ENCODE measurements around the gene MCOLN1. TPM values are rescaled to one million over a fixed set of nuclear protein-coding genes. Genes with fewer than 3 reads are reported as not detected.

MCOLN1 gene
- 9.4 and 17.1 TPM in 2 replicates for total RNA-seq

DNA sequence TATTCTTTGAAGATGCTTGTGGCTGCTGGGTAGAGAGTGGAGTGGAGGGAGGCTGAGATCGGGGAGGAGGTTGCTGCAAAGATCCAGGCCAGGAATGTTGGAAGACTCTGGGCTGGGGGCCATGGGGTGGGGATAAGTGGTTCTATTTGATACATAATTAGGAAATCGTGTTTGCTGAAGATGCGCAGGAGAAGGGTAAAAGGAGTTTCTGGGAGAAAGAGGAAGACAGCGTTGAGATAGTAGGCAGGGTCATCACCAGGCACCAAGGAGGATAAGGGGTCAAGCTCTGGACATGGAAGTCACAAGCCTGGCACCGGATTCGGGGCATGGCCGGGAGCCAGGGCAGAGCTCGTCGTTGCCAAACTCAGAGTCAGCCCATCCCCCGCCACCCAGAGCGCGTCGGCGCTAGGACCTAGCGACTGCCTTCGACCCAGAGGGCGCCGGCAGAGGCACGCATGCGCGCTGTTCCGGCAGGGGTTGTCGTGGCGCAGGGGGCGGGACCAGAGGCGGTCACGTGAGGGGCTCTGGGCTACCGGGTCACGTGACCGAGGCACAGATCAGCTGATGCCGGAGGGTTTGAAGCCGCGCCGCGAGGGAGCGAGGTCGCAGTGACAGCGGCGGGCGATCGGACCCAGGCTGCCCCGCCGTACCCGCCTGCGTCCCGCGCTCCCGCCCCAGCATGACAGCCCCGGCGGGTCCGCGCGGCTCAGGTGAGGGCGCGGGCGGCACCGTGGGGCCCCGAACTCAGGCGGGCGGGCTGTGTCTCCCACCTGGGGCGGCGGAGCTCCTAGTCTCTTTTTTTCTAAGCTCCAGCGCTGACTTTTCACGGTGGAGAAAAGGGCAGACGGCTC, at the start of gene MCOLN1:
Gene MCOLN1 (plus strand): TSS at position 553 of the 851 bp plus-strand sequence. CDS start 127 bp downstream, at position 680.

DNA sequence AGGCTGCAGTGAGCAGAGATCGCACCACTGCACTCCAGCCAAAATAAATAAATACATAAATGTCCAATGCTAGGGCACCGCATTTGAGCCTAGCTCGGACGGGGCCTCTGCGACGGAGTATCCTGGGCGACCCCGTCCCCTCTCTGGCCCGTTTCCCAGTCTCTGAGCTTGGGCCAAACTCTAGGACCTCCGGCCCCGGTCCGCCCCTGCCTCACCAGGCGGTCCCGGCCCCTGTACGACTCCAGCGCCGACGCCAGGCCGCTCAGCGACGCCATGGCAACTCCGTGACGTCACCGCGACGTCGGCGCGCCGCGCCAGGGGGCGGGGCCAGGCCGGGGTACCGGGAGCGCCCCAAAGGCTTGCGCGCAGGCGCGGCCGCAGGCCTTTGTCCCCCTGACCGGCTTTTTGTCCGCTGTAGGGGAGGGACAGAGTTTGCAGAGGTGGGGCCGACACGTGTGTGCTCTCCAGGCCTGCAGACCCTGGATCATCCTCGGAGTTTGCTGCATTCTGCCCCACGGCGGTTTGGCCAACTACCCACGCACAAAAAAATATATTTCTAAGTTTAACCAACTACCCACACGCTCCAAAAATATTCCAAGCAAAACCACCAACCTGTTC, 33.6 kb upstream of the MCOLN1 start, which contains the start of gene PEX11G:
Gene PEX11G (minus strand): TSS at position 300 of the 618 bp plus-strand sequence. CDS start 25 bp downstream, at position 275.

DNA sequence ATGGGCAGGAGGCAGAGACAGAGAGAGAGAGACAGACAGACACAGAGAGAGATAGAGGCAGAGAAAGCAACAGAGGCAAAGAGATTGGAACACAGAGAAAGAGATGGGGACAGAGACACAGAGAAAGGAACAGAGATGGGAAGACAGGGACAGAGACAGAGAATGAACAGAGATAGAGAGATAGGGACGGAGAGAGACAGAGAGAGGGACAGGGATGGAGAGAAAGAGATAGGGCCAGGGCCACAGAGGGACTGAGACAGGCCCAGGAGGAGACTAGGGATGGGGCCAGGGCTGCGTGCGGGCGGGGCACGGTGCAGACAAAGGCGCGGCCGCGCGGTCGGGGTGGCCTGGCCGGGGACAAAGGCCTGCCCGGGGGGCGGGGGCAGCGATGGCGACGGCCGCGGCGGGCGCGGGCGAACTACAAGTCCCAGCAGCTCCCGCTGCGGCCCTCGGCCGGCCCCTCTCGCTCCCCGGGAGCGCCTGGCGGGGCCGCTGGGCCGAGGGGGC, 6.7 kb upstream of the MCOLN1 start, which contains the start of gene ZNF358:
Gene ZNF358 (plus strand): TSS at position 459 of the 507 bp plus-strand sequence. CDS start 3,140 bp downstream, outside the sequence.

DNA sequence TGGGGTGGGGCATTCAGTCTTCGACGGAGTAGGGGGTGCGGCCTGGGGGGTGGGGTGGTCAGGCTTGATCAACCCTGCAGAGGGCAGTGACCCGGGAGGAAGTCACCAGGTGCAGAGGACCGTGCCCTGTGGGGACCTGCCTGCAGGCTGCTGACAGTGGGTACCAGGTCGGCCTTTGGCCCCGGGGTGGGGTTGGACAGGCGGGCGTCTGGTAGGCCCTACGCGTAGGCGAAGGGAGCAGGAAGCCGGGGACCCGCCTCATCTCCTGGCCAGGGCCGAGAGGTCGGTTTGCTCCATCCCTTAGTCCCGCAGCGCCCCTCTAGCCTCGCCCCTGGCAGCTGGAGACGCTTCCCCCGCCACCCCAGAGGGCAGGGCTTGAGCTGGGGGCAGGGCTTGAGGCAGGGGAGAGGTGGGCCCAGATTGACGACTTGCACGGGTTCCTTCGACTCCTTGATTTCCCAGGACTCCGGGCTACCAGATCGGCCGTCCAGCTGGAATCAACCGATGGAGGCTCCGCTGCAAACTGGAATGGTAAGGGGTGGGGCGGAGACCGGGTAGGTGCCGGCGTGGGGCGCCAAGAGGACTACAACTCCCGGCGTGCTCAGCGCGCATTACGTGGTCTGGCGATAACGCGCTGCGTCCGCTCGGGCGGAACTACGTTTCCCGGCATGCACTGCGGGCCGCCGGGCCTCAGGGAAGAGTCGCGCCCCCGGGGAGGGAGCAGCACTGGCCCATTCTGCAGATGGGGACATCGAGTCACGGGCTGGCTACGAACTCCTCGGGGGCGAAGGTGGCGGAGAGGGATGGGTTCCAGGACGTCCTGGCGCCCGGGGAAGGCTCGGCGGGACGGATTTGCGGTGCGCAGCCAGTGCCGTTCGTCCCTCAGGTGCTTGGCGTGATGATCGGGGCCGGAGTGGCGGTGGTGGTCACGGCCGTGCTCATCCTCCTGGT, 12.9 kb downstream of the MCOLN1 start, which contains the start of gene PNPLA6:
Gene PNPLA6 (plus strand): TSS at position 671 of the 951 bp plus-strand sequence. CDS start 72 bp downstream, at position 743.

Small RNA genes within 50 kb of the gene (small RNA-seq; reads per million reads assigned to genes)
- not detected for gene AC008878.2 (ENCODE audit: low replicate concordance)

Other genes starting within 250 kb of the MCOLN1 start
- 5.0 and 26.0 TPM in 2 replicates for gene INSR, start 228.2 kb upstream of the MCOLN1 start, total RNA-seq
- gene ARHGEF18, start 173.7 kb upstream of the MCOLN1 start, total RNA-seq, result 48.6 and 66.3 TPM in 2 replicates
- 0.57 and 4.2 TPM in 2 replicates for gene PEX11G, start 33.6 kb upstream of the MCOLN1 start, total RNA-seq
- 19.0 and 36.5 TPM in 2 replicates for gene ZNF358, start 6.5 kb upstream of the MCOLN1 start, total RNA-seq
- gene PNPLA6, start 13.1 kb downstream of the MCOLN1 start, total RNA-seq, result 80.8 and 115 TPM in 2 replicates
- gene CAMSAP3, start 73.2 kb downstream of the MCOLN1 start, total RNA-seq, result not detected in 2 replicates
- 44.6 and 47.8 TPM in 2 replicates for gene XAB2, start 106.9 kb downstream of the MCOLN1 start, total RNA-seq
- 3.5 and 4.7 TPM in 2 replicates for gene PET100, start 107.2 kb downstream of the MCOLN1 start, total RNA-seq
- gene PCP2, start 111.1 kb downstream of the MCOLN1 start, total RNA-seq, result not detected in 2 replicates
- 15.7 and 60.4 TPM in 2 replicates for gene STXBP2, start 114.5 kb downstream of the MCOLN1 start, total RNA-seq
- not detected in 2 replicates for gene RETN, start 146.4 kb downstream of the MCOLN1 start, total RNA-seq
- gene MCEMP1, start 154.5 kb downstream of the MCOLN1 start, total RNA-seq, result not detected in 2 replicates
- 37.9 and 42.7 TPM in 2 replicates for gene TRAPPC5, start 158.2 kb downstream of the MCOLN1 start, total RNA-seq
- not detected in 2 replicates for gene FCER2, start 179.5 kb downstream of the MCOLN1 start, total RNA-seq
- not detected in 2 replicates for gene CLEC4G, start 209.5 kb downstream of the MCOLN1 start, total RNA-seq
- gene CD209, start 224.9 kb downstream of the MCOLN1 start, total RNA-seq, result 0.14 TPM in 1 of 2 replicates, not detected in the other
- not detected in 2 replicates for gene CLEC4M, start 240.6 kb downstream of the MCOLN1 start, total RNA-seq

Data from placental pericyte (primary cell).